H54 (cell line): ENCODE data around the gene RBMS1.
"Not testable (repeated sequence)": the region's sequence is repeated elsewhere in the genome, so short reads cannot be mapped to it uniquely, and the experiment has no call there.

Experiments
- DNase-seq: peaks from one replicate; pipeline ENCODE4 v3.0.0; 2011; ENCODE audit warnings: low spot score, mixed read lengths; ENCODE audit not compliant: insufficient read length
- FAIRE-seq: peaks from 3 replicates; lab custom pipeline; 2011; peaks lifted over from hg19 to GRCh38; lab: Jason Lieb, UNC
- POLR2A ChIP-seq: IDR thresholded peaks from 2 replicates; pipeline ENCODE4 v1.6.1; 2011; ENCODE audit warnings: low read depth, mild to moderate bottlenecking, low read length

RBMS1 gene

GRCh38 chr2:160375037-160375436, 118.6 kb downstream of the RBMS1 start:
- DNase-seq: no peak
- no peak for TF ChIP-seq POLR2A
- no peak for FAIRE-seq

DNA sequence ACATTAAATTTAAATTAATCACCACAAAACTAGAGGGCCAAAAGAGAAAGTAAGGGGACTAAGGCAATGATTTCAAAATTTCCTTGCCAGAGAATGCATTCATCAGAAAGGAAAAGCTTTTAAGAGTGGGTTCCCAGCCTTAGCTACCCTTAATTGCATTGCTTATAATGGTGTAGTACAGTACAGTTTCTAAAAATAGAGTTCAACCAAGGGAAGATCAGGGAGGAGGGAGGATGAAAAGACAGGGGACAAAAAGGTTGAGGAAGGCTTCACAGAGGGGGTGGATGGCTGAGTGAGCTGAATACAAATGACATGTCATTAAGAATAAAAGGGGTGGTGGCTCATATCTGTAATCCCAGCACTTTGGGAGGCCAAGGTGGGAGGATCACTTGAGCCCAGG, 119.9 kb downstream of the RBMS1 start:
- no peak for FAIRE-seq
- no peak for DNase-seq
- no peak for TF ChIP-seq POLR2A

GRCh38 chr2:160373263-160373662, 120.3 kb downstream of the RBMS1 start:
- no peak for TF ChIP-seq POLR2A
- no peak for FAIRE-seq
- no peak for DNase-seq

GRCh38 chr2:160372585-160372984, 121.0 kb downstream of the RBMS1 start:
- FAIRE-seq (no peak), DNase-seq (no peak)
- TF ChIP-seq POLR2A: no peak

- TF ChIP-seq POLR2A: no peak
- FAIRE-seq (no peak), DNase-seq (no peak)
These were observed 121.6 kb downstream of the RBMS1 start for GRCh38 chr2:160372010-160372356.

- DNase-seq: no peak
- FAIRE-seq: no peak
- no peak for TF ChIP-seq POLR2A
These were observed 122.2 kb downstream of the RBMS1 start for GRCh38 chr2:160371251-160372009.

GRCh38 chr2:160368988-160369930, 124.3 kb downstream of the RBMS1 start:
- no peak for TF ChIP-seq POLR2A
- FAIRE-seq (no peak), DNase-seq (no peak)

DNA sequence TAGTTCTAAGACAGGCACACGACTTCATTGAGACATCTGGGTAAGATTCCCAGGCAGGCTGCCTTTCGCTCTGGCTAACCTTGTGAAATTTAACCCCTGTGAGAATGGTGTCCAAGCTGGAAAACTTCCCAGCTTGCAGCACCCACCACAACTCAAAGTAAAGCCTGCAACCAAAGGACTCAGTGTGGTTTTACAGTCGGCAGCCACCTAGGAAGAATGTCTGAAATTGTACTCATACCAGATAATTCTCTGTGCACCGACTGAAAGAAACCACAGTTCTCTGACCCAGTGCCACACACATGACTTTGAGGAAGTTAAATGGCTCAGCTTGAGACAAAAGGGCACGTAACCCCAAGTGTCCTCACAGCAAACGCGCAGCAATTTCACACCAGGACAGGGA, 125.7 kb downstream of the RBMS1 start:
- TF ChIP-seq POLR2A: no peak
- DNase-seq (peak; percentile 26), FAIRE-seq (peak; percentile 97)

- not testable (repeated sequence) for FAIRE-seq, DNase-seq
These were observed 126.5 kb downstream of the RBMS1 start for GRCh38 chr2:160367139-160367538.

DNA sequence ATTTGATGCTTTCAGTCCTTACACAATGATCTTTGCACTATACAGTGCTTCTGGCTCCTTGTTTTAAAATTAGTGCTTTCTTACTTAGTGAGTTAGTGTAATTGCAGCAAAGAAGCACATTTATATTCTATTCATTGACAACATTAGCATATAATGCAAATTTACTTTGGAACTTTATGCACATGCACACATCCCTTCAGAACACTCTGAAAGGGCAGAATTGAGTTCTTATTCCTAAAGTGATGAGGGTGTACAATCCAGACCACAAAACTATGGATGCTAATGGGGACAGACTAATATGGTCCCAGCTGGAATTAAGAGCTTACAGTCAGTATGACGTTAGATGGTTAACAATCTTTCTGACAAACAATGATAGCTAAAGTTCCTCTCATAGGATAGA, 127.1 kb downstream of the RBMS1 start:
- TF ChIP-seq POLR2A: no peak
- no peak for FAIRE-seq
- DNase-seq: no peak

- DNase-seq (no peak), FAIRE-seq (no peak)
- TF ChIP-seq POLR2A: no peak
These were observed 127.8 kb downstream of the RBMS1 start for GRCh38 chr2:160365716-160366367.

DNA sequence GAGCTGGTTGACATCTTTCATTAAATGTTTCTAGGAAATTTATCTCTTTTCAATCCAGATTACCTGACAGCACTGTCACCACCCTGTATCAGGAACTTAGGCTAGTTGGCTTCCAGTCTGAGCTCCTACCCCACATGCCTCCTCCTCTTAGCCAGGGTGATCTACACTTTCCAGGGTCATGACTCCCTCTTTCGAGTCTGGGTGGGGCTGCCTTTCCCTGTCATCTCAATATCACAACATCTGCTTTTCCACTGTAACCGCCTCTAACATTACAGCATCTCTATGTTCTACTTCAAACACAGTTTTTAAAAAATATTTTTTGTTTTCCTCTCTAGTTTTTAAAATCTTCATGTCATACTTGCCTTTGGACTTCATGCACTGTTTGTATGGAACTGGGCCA, 129.2 kb downstream of the RBMS1 start:
- no peak for DNase-seq
- TF ChIP-seq POLR2A: no peak
- no peak for FAIRE-seq

DNA sequence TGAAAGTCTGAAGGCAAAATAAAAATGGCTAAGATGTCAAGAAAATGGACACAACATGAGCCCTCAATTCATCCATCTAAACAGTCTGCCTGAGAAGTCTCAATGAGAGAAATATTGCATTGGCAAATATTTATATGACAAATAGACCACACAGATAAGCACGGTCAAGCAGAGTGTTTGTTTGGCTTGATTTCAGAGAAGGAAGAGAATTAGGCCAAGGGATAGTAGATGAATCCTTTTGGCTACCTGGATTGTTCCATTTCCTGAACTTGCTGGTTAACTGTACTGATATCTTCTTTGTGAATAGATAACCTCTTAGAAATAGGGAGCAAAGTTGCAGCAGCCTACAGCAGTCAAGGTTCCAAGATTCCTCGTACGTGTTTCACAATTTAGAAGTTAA, 129.6 kb downstream of the RBMS1 start:
- FAIRE-seq (no peak), DNase-seq (no peak)
- TF ChIP-seq POLR2A: no peak

DNA sequence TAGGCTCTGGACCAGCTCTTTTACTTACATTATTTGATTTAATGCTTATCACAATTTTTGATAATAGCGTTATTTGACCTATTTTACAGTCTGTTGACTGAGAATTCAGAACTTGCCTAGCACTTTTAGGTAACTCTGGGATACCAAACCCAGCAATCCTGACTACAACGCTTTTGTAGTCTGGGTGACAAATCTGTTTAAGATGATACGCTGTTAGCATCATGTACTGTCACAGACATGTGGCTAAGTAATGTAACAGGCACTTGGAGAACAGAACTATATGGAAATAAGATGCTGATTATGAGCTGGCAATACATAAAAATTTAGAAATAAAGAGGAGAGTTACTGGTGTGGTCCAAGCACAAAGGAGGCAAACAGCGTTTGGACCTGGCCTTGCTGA, 130.6 kb downstream of the RBMS1 start:
- DNase-seq (no peak), FAIRE-seq (no peak)
- TF ChIP-seq POLR2A: no peak
